HUES48 (cell line): ENCODE results near the gene RAI14.

Experiments used
- H3K27ac ChIP-seq: one replicate; pipeline ENCODE4 v1.7.0; 2013; ENCODE audit warnings: low read depth, low read length, inconsistent platforms
- H3K27me3 ChIP-seq: 2 replicates; pipeline ENCODE4 v1.6.1; 2013; ENCODE audit warnings: mild to moderate bottlenecking, low read length; ENCODE audit not compliant: control insufficient read depth, insufficient read depth
- H3K36me3 ChIP-seq: 2 replicates; pipeline ENCODE4 v1.6.1; 2013; ENCODE audit warnings: low read length; ENCODE audit not compliant: control insufficient read depth, insufficient read depth
- H3K4me1 ChIP-seq: 2 replicates; pipeline ENCODE4 v1.6.1; 2013; ENCODE audit warnings: mild to moderate bottlenecking, low read length; ENCODE audit not compliant: control insufficient read depth, insufficient read depth
- H3K4me3 ChIP-seq: 2 replicates; pipeline ENCODE4 v1.5.1; 2013; ENCODE audit warnings: mild to moderate bottlenecking, low read depth, low read length
- H3K9ac ChIP-seq: 2 replicates; pipeline ENCODE4 v1.6.1; 2013; ENCODE audit warnings: mild to moderate bottlenecking, low read depth, low read length, moderate library complexity
- H3K9me3 ChIP-seq: 2 replicates; pipeline ENCODE4 v1.6.1; 2013; ENCODE audit warnings: low read length; ENCODE audit not compliant: control insufficient read depth, insufficient read depth

Gene RAI14

DNA sequence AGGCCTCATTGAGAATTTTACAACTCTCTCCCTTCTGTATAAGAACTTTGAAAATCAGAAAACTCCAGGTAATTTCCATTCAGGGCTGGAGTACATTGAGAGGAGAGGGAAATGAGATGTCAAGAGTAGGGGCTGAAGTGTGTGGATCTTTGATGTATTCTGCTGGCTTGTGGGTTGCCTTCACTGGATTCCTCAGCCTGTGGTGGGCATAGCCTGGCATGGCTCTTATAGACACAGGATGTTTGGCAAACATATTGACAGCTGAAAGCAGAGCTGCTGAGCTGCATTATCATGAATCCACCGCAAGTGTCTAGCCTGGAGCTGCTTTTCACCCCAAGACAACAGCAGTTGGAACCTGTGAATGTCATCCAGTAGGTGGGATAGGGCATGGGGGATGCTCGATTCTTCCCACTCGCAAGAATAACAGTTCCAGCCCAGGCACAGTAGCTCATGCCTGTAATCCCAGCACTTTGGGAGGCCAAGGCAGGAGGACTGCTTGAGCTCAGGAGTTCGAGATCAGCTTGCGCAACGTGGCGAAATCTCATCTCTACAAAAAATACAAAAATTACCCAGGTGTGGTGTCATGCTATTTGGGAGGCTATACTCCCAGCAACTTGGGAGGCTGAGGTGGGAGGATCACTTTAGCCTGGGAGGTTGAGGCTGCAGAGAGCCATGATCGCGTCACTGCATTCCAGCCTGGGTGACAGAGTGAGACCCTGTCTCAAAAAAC is 146.9 kb downstream of the RAI14 start:
- Histone ChIP-seq H3K4me3 (no peak overlapping the region), H3K9me3 (no peaks in the 10 kb centered on the region), H3K27ac (no peak overlapping the region), H3K9ac (no peak overlapping the region), H3K36me3 (peaks cover 77% of the 10 kb centered on the region), H3K27me3 (no peaks in the 10 kb centered on the region), H3K4me1 (peaks cover 14% of the 10 kb centered on the region)

DNA sequence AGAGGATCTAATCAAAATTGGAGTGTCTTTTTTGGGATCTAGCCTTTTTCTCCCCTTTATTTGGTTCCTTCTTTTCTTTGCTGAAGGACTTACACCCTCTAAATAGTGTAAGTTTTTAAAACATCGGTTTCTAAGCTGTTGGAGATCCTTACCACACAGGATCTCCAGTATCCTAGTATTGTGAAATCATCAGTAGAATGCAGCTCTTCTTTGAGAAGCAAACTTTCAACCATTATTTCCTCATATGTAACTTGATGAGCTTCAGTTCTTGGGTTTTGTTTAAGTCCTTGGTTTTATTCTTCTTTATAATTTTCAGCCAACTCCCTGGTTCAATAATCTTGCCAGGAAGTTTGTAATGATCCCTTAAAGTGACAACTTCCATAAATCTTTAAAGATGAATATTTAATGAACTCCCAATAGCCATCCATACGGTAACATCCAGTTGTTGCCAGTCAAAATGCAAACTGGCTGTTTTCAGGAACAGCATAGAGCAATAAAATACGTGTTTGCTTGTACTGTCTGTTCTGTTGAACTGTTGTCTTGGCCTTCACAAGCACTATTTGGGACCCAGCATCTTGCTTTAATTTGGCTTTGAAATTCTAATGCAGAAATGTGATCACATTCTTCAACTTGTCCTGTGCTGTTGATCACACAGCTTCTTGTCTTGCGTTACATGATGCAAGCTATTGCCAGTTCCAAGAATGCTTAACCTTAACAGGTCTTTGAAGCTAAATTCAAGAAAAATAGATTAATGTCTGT is 148.0 kb downstream of the RAI14 start:
- Histone ChIP-seq H3K4me3 (no peak overlapping the region), H3K27me3 (no peaks in the 10 kb centered on the region), H3K4me1 (peaks cover 14% of the 10 kb centered on the region), H3K36me3 (peaks cover 77% of the 10 kb centered on the region), H3K9me3 (no peaks in the 10 kb centered on the region), H3K27ac (no peak overlapping the region), H3K9ac (no peak overlapping the region)

DNA sequence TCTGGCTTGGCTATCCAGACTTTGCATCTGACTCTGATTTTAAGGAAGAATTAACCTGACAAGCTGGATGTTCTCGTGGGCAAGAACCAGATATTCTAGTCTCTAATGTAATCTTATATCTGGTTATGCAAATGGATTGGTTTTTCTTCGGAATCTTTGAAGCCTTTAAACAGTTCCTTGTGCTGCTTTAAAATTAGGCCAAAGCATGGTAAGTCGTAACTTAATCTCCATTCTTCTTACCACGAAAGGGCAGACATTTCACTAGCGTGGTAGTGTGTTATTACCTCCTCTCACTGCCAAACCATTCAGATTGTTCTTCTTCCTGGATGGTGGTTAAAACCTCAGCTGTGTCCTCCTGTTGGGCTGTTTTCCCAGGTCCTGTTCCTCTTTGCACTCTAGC is 148.8 kb downstream of the RAI14 start:
- peaks cover 14% of the 10 kb centered on the region for H3K4me1 ChIP-seq
- no peaks in the 10 kb centered on the region for H3K27me3 ChIP-seq
- no peak overlapping the region for H3K9ac ChIP-seq
- no peaks in the 10 kb centered on the region for H3K9me3 ChIP-seq
- no peak overlapping the region for H3K27ac ChIP-seq
- no peak overlapping the region for H3K4me3 ChIP-seq
- peaks cover 77% of the 10 kb centered on the region for H3K36me3 ChIP-seq

GRCh38 chr5:34806532-34806931 is 150.4 kb downstream of the RAI14 start:
- no peaks in the 10 kb centered on the region for H3K27me3 ChIP-seq
- H3K4me3 ChIP-seq, result no peak overlapping the region
- peaks cover 14% of the 10 kb centered on the region for H3K4me1 ChIP-seq
- H3K27ac ChIP-seq, result no peak overlapping the region
- no peaks in the 10 kb centered on the region for H3K9me3 ChIP-seq
- H3K36me3 ChIP-seq, result peaks cover 75% of the 10 kb centered on the region
- no peak overlapping the region for H3K9ac ChIP-seq

- Histone ChIP-seq H3K9me3 (no peaks in the 10 kb centered on the region), H3K27ac (no peak overlapping the region), H3K4me3 (no peak overlapping the region), H3K4me1 (peaks cover 4% of the 10 kb centered on the region), H3K9ac (no peak overlapping the region), H3K36me3 (peaks cover 81% of the 10 kb centered on the region), H3K27me3 (no peaks in the 10 kb centered on the region)
Measured at GRCh38 chr5:34811706-34812105, 155.6 kb downstream of the RAI14 start.

GRCh38 chr5:34813509-34813908 is 157.4 kb downstream of the RAI14 start:
- H3K27me3 ChIP-seq, result no peaks in the 10 kb centered on the region
- no peaks in the 10 kb centered on the region for H3K9me3 ChIP-seq
- peaks cover 86% of the 10 kb centered on the region for H3K36me3 ChIP-seq
- H3K9ac ChIP-seq, result no peak overlapping the region
- H3K4me1 ChIP-seq, result no peaks in the 10 kb centered on the region
- no peak overlapping the region for H3K4me3 ChIP-seq
- H3K27ac ChIP-seq, result no peak overlapping the region

GRCh38 chr5:34817558-34818351 is 161.6 kb downstream of the RAI14 start:
- H3K27me3 ChIP-seq, result no peaks in the 10 kb centered on the region
- no peak overlapping the region for H3K4me3 ChIP-seq
- H3K4me1 ChIP-seq, result no peaks in the 10 kb centered on the region
- no peak overlapping the region for H3K27ac ChIP-seq
- H3K9me3 ChIP-seq, result no peaks in the 10 kb centered on the region
- peaks cover 89% of the 10 kb centered on the region for H3K36me3 ChIP-seq
- H3K9ac ChIP-seq, result no peak overlapping the region

- H3K27ac ChIP-seq, result no peak overlapping the region
- no peaks in the 10 kb centered on the region for H3K27me3 ChIP-seq
- H3K4me3 ChIP-seq, result no peak overlapping the region
- H3K36me3 ChIP-seq, result peaks cover 89% of the 10 kb centered on the region
- no peaks in the 10 kb centered on the region for H3K9me3 ChIP-seq
- no peak overlapping the region for H3K9ac ChIP-seq
- no peaks in the 10 kb centered on the region for H3K4me1 ChIP-seq
Measured at GRCh38 chr5:34818717-34819116, 162.6 kb downstream of the RAI14 start.

DNA sequence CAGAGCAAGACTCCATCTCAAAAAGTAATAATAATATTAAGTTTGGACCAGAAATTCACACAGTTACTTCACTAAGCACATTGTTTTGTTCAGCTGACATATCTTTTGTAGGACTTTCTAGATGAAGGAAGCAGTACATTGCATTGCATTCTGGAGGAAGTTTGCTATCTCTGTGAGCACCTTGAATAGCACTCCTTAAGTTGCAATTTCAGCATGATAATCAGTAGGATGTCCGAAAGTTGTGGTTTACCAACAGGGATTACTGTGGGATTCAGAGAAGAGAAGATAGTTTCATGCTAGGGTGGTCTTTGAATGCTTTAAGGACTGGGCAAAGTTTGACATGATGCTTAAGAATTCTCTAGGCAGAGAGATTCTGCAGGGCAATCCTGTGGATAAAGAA is 164.5 kb downstream of the RAI14 start:
- no peaks in the 10 kb centered on the region for H3K4me1 ChIP-seq
- H3K4me3 ChIP-seq, result no peak overlapping the region
- H3K27ac ChIP-seq, result no peak overlapping the region
- no peak overlapping the region for H3K9ac ChIP-seq
- H3K27me3 ChIP-seq, result no peaks in the 10 kb centered on the region
- peaks cover 88% of the 10 kb centered on the region for H3K36me3 ChIP-seq
- H3K9me3 ChIP-seq, result no peaks in the 10 kb centered on the region

DNA sequence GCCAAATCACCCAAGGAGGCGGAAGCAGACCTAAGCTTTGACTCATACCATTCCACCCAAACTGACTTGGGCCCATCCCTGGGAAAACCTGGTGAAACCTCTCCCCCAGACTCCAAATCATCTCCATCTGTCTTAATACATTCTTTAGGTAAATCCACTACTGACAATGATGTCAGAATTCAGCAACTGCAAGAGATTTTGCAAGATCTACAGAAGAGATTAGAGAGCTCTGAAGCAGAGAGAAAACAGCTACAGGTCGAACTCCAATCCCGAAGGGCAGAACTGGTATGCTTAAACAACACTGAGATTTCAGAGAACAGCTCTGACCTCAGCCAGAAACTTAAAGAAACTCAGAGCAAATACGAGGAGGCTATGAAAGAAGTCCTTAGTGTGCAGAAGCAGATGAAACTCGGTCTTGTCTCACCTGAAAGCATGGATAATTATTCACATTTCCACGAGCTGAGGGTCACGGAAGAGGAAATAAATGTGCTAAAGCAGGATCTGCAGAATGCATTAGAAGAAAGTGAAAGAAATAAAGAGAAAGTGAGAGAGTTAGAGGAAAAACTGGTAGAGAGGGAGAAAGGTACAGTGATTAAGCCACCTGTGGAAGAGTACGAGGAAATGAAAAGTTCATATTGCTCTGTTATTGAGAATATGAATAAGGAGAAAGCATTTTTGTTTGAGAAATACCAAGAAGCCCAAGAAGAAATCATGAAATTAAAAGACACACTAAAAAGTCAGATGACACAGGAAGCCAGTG is 167.0 kb downstream of the RAI14 start:
- H3K27ac ChIP-seq, result no peak overlapping the region
- no peak overlapping the region for H3K4me3 ChIP-seq
- no peaks in the 10 kb centered on the region for H3K4me1 ChIP-seq
- no peaks in the 10 kb centered on the region for H3K9me3 ChIP-seq
- no peak overlapping the region for H3K9ac ChIP-seq
- H3K27me3 ChIP-seq, result no peaks in the 10 kb centered on the region
- peaks cover 91% of the 10 kb centered on the region for H3K36me3 ChIP-seq
